ENCODE results near the gene CSF3R. TPM values are rescaled to one million over a fixed set of nuclear protein-coding genes. Genes with fewer than 3 reads are reported as not detected.
A peak's percentile ranks its signal among the peaks of the same experiment; 100 is the strongest.

CSF3R gene
- total and polyA plus RNA-seq, 9 of the 15 experiments (the other 6 are each of a cell fraction or from before 2014, with no cell fraction given), result 0.21 to 0.86 (median 0.40) TPM; not detected in 1

- TF ChIP-seq ZNF740 (CRISPR knock-in tag; IDR thresholded peaks at IDR 0.05) (no peak), ZNF740 (tag; IDR thresholded peaks at IDR 0.05) (no peak), TEAD1 (CRISPR knock-in tag; IDR thresholded peaks at IDR 0.05) (peak; percentile 7 to 73; a peak in 2 of 4 replicates), PHF21A (IDR thresholded peaks at IDR 0.05; ENCODE audit: borderline replicate concordance, low read depth) (no peak), TSHZ1 (CRISPR knock-in tag; IDR thresholded peaks at IDR 0.05) (no peak), ZNF384 (IDR thresholded peaks at IDR 0.05; ENCODE audit: low read depth, low read length) (no peak), ZBTB5 (IDR thresholded peaks at IDR 0.05) (no peak), ZNF445 (CRISPR knock-in tag; IDR thresholded peaks at IDR 0.05; ENCODE audit: low read depth) (no peak), BHLHE40 (IDR thresholded peaks at IDR 0.05; ENCODE audit: low read length) (no peak; the same call in 1 of the 2 replicates), ZNF316 (IDR thresholded peaks at IDR 0.05) (no peak), KDM5B (IDR thresholded peaks at IDR 0.05; ENCODE audit: insufficient replicate concordance, low read depth, low read length) (no peak), ZBTB49 (CRISPR knock-in tag; IDR thresholded peaks at IDR 0.05; ENCODE audit: borderline replicate concordance) (no peak), MXI1 (IDR thresholded peaks at IDR 0.05; ENCODE audit: low read depth, low read length) (no peak), SAFB (IDR thresholded peaks at IDR 0.05; ENCODE audit: borderline replicate concordance, low read depth, low read length) (no peak), CBX3 (IDR thresholded peaks at IDR 0.05; ENCODE audit: borderline replicate concordance in 1 of 2, low read length in 2 of 2) (no peak), SETDB1 (IDR thresholded peaks at IDR 0.05; ENCODE audit: low read length) (no peak), TBL1XR1 (IDR thresholded peaks at IDR 0.05; ENCODE audit: low read length in 2 of 2) (peak in 1 of 2 experiments; percentile 56; a peak in 2 of 4 replicates), FOS (IDR thresholded peaks at IDR 0.05; ENCODE audit: extremely low read depth, insufficient read length) (no peak)
These were observed 9.8 kb upstream of the CSF3R start (continued) for GRCh38 chr1:36492491-36492890.

Measured in K562 (cell line).